ENCODE results near the gene CD99L2.

CD99L2 gene

GRCh38 chrX:150870487-150871340 is 27.8 kb downstream of the CD99L2 start:
- no peak overlapping the region for H3K4me3 ChIP-seq (ENCODE audit: low read length)
- no peaks in the 10 kb centered on the region for H3K9me3 ChIP-seq (ENCODE audit: insufficient read depth, low read depth, low read length)
- H3K4me1 ChIP-seq (ENCODE audit: insufficient read depth, low read length): peaks cover 3% of the 10 kb centered on the region; the same call in 1 of the 2 replicates
- H3K27me3 ChIP-seq (ENCODE audit: insufficient read depth, low read length): no peaks in the 10 kb centered on the region
- H3K36me3 ChIP-seq (ENCODE audit: insufficient read depth, low read depth, low read length): no peaks in the 10 kb centered on the region
- H3K27ac ChIP-seq (ENCODE audit: low read length): no peak overlapping the region
- H3K9ac ChIP-seq (ENCODE audit: low read depth, low read length): no peak overlapping the region

GRCh38 chrX:150870029-150870428 is 28.4 kb downstream of the CD99L2 start:
- no peaks in the 10 kb centered on the region for H3K9me3 ChIP-seq (ENCODE audit: insufficient read depth, low read depth, low read length)
- no peaks in the 10 kb centered on the region for H3K27me3 ChIP-seq (ENCODE audit: insufficient read depth, low read length)
- H3K9ac ChIP-seq (ENCODE audit: low read depth, low read length): no peak overlapping the region
- no peaks in the 10 kb centered on the region for H3K36me3 ChIP-seq (ENCODE audit: insufficient read depth, low read depth, low read length)
- H3K4me3 ChIP-seq (ENCODE audit: low read length): no peak overlapping the region
- no peak overlapping the region for H3K27ac ChIP-seq (ENCODE audit: low read length)
- H3K4me1 ChIP-seq (ENCODE audit: insufficient read depth, low read length): peaks cover 3% of the 10 kb centered on the region; the same call in 1 of the 2 replicates

GRCh38 chrX:150869450-150869849 is 29.0 kb downstream of the CD99L2 start:
- H3K4me3 ChIP-seq (ENCODE audit: low read length): no peak overlapping the region
- no peak overlapping the region for H3K9ac ChIP-seq (ENCODE audit: low read depth, low read length)
- no peak overlapping the region for H3K27ac ChIP-seq (ENCODE audit: low read length)
- no peaks in the 10 kb centered on the region for H3K27me3 ChIP-seq (ENCODE audit: insufficient read depth, low read length)
- no peaks in the 10 kb centered on the region for H3K36me3 ChIP-seq (ENCODE audit: insufficient read depth, low read depth, low read length)
- no peaks in the 10 kb centered on the region for H3K9me3 ChIP-seq (ENCODE audit: insufficient read depth, low read depth, low read length)
- peaks cover 3% of the 10 kb centered on the region; the same call in 1 of the 2 replicates for H3K4me1 ChIP-seq (ENCODE audit: insufficient read depth, low read length)

GRCh38 chrX:150868625-150869024 is 29.8 kb downstream of the CD99L2 start:
- H3K27me3 ChIP-seq (ENCODE audit: insufficient read depth, low read length): no peaks in the 10 kb centered on the region
- H3K4me1 ChIP-seq (ENCODE audit: insufficient read depth, low read length): peaks cover 3% of the 10 kb centered on the region; the same call in 1 of the 2 replicates
- H3K9me3 ChIP-seq (ENCODE audit: insufficient read depth, low read depth, low read length): no peaks in the 10 kb centered on the region
- no peak overlapping the region for H3K9ac ChIP-seq (ENCODE audit: low read depth, low read length)
- no peak overlapping the region for H3K4me3 ChIP-seq (ENCODE audit: low read length)
- H3K36me3 ChIP-seq (ENCODE audit: insufficient read depth, low read depth, low read length): no peaks in the 10 kb centered on the region
- H3K27ac ChIP-seq (ENCODE audit: low read length): no peak overlapping the region

- no peak overlapping the region for H3K9ac ChIP-seq (ENCODE audit: low read depth, low read length)
- no peak overlapping the region for H3K27ac ChIP-seq (ENCODE audit: low read length)
- no peaks in the 10 kb centered on the region for H3K4me1 ChIP-seq (ENCODE audit: insufficient read depth, low read length)
- H3K36me3 ChIP-seq (ENCODE audit: insufficient read depth, low read depth, low read length): no peaks in the 10 kb centered on the region
- no peaks in the 10 kb centered on the region for H3K9me3 ChIP-seq (ENCODE audit: insufficient read depth, low read depth, low read length)
- no peak overlapping the region for H3K4me3 ChIP-seq (ENCODE audit: low read length)
- H3K27me3 ChIP-seq (ENCODE audit: insufficient read depth, low read length): no peaks in the 10 kb centered on the region
Measured at GRCh38 chrX:150864127-150864526, 34.3 kb downstream of the CD99L2 start.

- Histone ChIP-seq H3K36me3 (ENCODE audit: insufficient read depth, low read depth, low read length) (no peaks in the 10 kb centered on the region), H3K9me3 (ENCODE audit: insufficient read depth, low read depth, low read length) (no peaks in the 10 kb centered on the region), H3K9ac (ENCODE audit: low read depth, low read length) (no peak overlapping the region), H3K27ac (ENCODE audit: low read length) (no peak overlapping the region), H3K27me3 (ENCODE audit: insufficient read depth, low read length) (no peaks in the 10 kb centered on the region), H3K4me1 (ENCODE audit: insufficient read depth, low read length) (no peaks in the 10 kb centered on the region), H3K4me3 (ENCODE audit: low read length) (no peak overlapping the region)
Measured at GRCh38 chrX:150863191-150863590, 35.3 kb downstream of the CD99L2 start.

GRCh38 chrX:150857453-150857852 is 41.0 kb downstream of the CD99L2 start:
- Histone ChIP-seq H3K27ac (ENCODE audit: low read length) (no peak overlapping the region), H3K36me3 (ENCODE audit: insufficient read depth, low read depth, low read length) (no peaks in the 10 kb centered on the region), H3K9ac (ENCODE audit: low read depth, low read length) (no peak overlapping the region), H3K27me3 (ENCODE audit: insufficient read depth, low read length) (no peaks in the 10 kb centered on the region), H3K9me3 (ENCODE audit: insufficient read depth, low read depth, low read length) (no peaks in the 10 kb centered on the region), H3K4me1 (ENCODE audit: insufficient read depth, low read length) (no peaks in the 10 kb centered on the region), H3K4me3 (ENCODE audit: low read length) (no peak overlapping the region)

- Histone ChIP-seq H3K4me3 (ENCODE audit: low read length) (no peak overlapping the region), H3K27ac (ENCODE audit: low read length) (no peak overlapping the region), H3K4me1 (ENCODE audit: insufficient read depth, low read length) (no peaks in the 10 kb centered on the region), H3K36me3 (ENCODE audit: insufficient read depth, low read depth, low read length) (no peaks in the 10 kb centered on the region), H3K9ac (ENCODE audit: low read depth, low read length) (no peak overlapping the region), H3K27me3 (ENCODE audit: insufficient read depth, low read length) (no peaks in the 10 kb centered on the region), H3K9me3 (ENCODE audit: insufficient read depth, low read depth, low read length) (no peaks in the 10 kb centered on the region)
Measured at GRCh38 chrX:150856785-150857184, 41.7 kb downstream of the CD99L2 start.

- no peak overlapping the region for H3K27ac ChIP-seq (ENCODE audit: low read length)
- no peaks in the 10 kb centered on the region for H3K4me1 ChIP-seq (ENCODE audit: insufficient read depth, low read length)
- H3K4me3 ChIP-seq (ENCODE audit: low read length): no peak overlapping the region
- no peaks in the 10 kb centered on the region for H3K27me3 ChIP-seq (ENCODE audit: insufficient read depth, low read length)
- H3K9ac ChIP-seq (ENCODE audit: low read depth, low read length): no peak overlapping the region
- H3K36me3 ChIP-seq (ENCODE audit: insufficient read depth, low read depth, low read length): no peaks in the 10 kb centered on the region
- H3K9me3 ChIP-seq (ENCODE audit: insufficient read depth, low read depth, low read length): no peaks in the 10 kb centered on the region
Measured at GRCh38 chrX:150856101-150856500, 42.4 kb downstream of the CD99L2 start.

- H3K9me3 ChIP-seq (ENCODE audit: insufficient read depth, low read depth, low read length): no peaks in the 10 kb centered on the region
- no peaks in the 10 kb centered on the region for H3K4me1 ChIP-seq (ENCODE audit: insufficient read depth, low read length)
- H3K9ac ChIP-seq (ENCODE audit: low read depth, low read length): no peak overlapping the region
- H3K36me3 ChIP-seq (ENCODE audit: insufficient read depth, low read depth, low read length): no peaks in the 10 kb centered on the region
- H3K4me3 ChIP-seq (ENCODE audit: low read length): no peak overlapping the region
- H3K27me3 ChIP-seq (ENCODE audit: insufficient read depth, low read length): no peaks in the 10 kb centered on the region
- no peak overlapping the region for H3K27ac ChIP-seq (ENCODE audit: low read length)
Measured at GRCh38 chrX:150854856-150855255, 43.6 kb downstream of the CD99L2 start.

- Histone ChIP-seq H3K9me3 (ENCODE audit: insufficient read depth, low read depth, low read length) (no peaks in the 10 kb centered on the region), H3K27me3 (ENCODE audit: insufficient read depth, low read length) (no peaks in the 10 kb centered on the region), H3K4me3 (ENCODE audit: low read length) (no peak overlapping the region), H3K9ac (ENCODE audit: low read depth, low read length) (no peak overlapping the region), H3K4me1 (ENCODE audit: insufficient read depth, low read length) (no peaks in the 10 kb centered on the region), H3K36me3 (ENCODE audit: insufficient read depth, low read depth, low read length) (no peaks in the 10 kb centered on the region), H3K27ac (ENCODE audit: low read length) (no peak overlapping the region)
Measured at GRCh38 chrX:150849996-150850720, 48.3 kb downstream of the CD99L2 start.

GRCh38 chrX:150849486-150849885 is 49.0 kb downstream of the CD99L2 start:
- H3K9ac ChIP-seq (ENCODE audit: low read depth, low read length): no peak overlapping the region
- no peaks in the 10 kb centered on the region for H3K27me3 ChIP-seq (ENCODE audit: insufficient read depth, low read length)
- no peaks in the 10 kb centered on the region for H3K36me3 ChIP-seq (ENCODE audit: insufficient read depth, low read depth, low read length)
- no peak overlapping the region for H3K27ac ChIP-seq (ENCODE audit: low read length)
- H3K4me1 ChIP-seq (ENCODE audit: insufficient read depth, low read length): no peaks in the 10 kb centered on the region
- no peaks in the 10 kb centered on the region for H3K9me3 ChIP-seq (ENCODE audit: insufficient read depth, low read depth, low read length)
- H3K4me3 ChIP-seq (ENCODE audit: low read length): no peak overlapping the region

Measured in iPS-20b (cell line).